HG02798 (cell line): ENCODE measurements around the gene ITM2A.

Experiments
- ATAC-seq: cut with Tn5 transposase; IDR thresholded peaks from one replicate; pipeline ENCODE4 v1.9.1; 2021; ENCODE audit warnings: mild to moderate bottlenecking; ENCODE audit not compliant: unreplicated experiment, poor library complexity

Gene ITM2A

GRCh38 chrX:79325263-79325958 is 41.7 kb downstream of the ITM2A start:
- no peak for ATAC-seq
